Epidermal melanocyte (primary cell): ENCODE data around the gene TSC22D1.

ENCODE experiments used
- DNase-seq: peaks from one replicate; pipeline ENCODE4 v3.0.0; 2011; ENCODE audit warnings: low spot score; ENCODE audit not compliant: insufficient read length

Gene TSC22D1

GRCh38 chr13:44432650-44433049 is 143.5 kb downstream of the TSC22D1 start:
- DNase-seq, result no peak

GRCh38 chr13:44431150-44431549 is 145.0 kb downstream of the TSC22D1 start:
- no peak for DNase-seq

- DNase-seq, result peak; percentile 60
Observed at GRCh38 chr13:44429311-44429710, 146.8 kb downstream of the TSC22D1 start.

DNA sequence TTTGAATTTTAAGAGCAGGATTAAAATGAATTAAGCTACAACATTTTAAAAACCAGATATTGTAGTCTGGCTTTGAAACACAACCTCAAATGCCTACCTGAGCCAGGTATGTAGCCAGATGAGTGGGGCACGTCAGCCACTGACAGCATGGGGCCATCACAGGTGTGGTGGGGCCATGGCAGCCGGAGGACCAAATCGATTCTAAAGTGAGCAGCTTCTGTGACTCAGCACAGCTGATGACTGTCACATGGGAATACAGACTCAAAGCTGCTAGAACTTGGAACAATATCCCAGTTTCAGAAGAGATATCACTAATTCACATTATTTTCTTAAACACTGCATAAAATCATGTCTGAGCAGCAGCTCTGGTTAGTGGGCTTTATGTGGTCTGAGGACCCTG is 149.7 kb downstream of the TSC22D1 start:
- DNase-seq, result no peak

DNA sequence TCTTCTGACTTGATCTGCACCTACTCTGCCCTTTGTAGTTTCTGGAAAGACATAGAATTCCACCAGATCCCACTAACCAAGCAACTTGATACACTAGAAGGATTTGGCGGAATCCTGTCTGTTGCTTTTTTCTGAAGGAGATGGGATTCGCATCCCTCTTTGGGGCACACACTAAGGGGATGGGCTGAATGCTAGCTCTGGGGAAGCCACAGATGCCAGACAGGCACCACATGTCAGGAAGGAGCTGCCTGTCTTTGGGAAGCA is 150.4 kb downstream of the TSC22D1 start:
- DNase-seq, result no peak

GRCh38 chr13:44425041-44425814 is 150.9 kb downstream of the TSC22D1 start:
- no peak for DNase-seq

GRCh38 chr13:44423824-44424223 is 152.3 kb downstream of the TSC22D1 start:
- DNase-seq, result no peak

GRCh38 chr13:44422755-44423643 is 153.1 kb downstream of the TSC22D1 start:
- no peak for DNase-seq

- no peak for DNase-seq
Observed at GRCh38 chr13:44421853-44422525, 154.1 kb downstream of the TSC22D1 start.

DNA sequence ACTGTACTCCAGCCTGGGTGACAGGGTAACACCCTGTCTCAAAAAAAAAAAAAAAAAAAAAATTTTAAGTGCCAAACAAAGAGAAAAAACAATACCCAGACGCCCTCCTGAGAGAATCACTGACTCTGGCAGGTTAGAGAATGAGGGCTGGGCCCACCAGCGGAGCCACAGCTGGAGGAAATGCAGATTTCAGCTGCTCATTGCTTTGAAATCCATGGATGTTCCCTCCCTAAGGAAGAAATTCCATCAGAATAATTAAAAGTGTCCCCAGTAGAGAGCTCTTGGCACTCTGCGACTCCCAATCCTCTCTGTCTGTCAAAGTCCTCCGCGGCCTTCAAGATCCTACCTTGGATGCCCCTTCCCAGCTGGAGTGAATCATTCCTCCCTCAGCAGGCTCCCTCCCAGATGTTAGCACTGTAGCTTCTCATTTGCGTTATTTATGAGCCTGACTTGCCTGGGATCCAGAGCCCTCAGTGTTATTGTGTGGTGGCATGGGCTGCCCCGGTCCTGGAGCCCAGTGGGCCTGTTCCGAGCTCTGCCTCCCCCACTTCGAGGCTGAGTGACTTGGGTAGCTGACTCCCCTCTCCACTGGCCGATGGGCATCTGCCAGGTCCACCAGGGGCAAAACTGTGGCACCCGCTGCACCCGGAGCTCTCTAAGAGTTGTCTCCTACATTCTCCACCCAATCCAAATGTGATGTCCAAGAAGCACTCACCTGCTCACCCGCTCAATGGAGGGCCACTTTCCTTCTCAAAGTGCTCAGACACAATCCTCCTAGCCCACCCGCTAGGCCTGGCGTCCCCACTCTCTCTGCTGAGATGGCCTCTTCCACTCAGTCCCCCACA is 155.5 kb downstream of the TSC22D1 start:
- no peak for DNase-seq

DNA sequence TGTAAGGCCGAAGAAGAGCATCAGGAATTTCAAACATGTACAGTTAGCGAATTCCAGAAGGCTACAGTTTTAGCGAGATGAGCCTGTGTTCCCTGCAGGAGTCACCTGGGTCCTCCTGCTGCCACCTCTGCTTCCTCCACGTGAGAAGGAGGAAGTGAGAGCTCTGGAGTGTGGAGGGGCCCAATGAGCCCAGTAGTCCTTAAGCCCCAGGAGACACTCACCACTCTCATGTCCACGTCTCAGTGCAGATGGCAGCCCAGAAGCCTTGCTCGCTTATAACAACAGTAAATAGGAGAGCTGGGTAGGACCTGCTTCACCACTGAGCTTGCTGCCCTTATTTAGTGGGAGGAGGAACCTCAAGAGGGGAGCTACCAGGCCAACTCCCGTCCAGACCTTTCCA is 158.3 kb downstream of the TSC22D1 start:
- DNase-seq, result no peak

- DNase-seq, result no peak
Observed at GRCh38 chr13:44417446-44417845, 158.7 kb downstream of the TSC22D1 start.

- no peak for DNase-seq
Observed at GRCh38 chr13:44416744-44417143, 159.4 kb downstream of the TSC22D1 start.

DNA sequence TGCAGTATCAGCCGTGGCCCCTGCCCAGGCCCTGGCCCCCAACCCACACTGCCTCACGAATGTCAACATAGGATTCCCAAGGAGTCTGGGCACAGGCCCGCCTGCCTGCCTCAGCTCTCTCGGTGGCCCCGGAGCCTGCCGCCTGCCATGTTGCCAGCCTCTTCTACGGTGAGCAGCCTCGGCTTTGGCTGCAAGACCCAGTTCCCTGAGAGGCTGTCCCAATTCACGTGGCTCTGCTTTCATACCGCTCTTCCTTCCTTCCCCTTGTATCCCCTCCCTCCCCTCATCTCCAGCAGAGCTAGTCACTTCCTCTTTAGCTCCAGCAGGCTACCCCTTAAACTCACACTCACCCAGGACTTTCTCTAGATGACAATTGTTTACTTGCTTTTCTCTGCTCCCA is 159.8 kb downstream of the TSC22D1 start:
- no peak for DNase-seq

DNA sequence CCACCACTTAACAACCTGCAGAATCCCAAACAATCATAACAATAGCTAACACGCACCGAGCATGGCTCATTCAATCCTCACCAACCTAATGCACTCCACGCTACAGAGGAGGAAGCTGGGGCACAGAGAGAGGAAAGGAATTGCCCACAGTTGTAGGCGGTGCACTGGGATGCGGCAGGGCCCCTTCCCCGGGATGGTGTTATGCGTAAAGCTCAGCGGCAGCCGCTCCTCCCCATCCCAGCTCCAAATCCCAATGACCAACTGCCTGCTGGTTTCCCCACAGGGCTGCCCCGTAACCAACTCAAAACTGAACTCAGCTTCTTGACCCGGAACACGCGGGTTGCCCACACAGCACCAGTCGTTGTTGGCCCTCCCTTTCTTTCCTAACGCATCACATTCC is 160.3 kb downstream of the TSC22D1 start:
- DNase-seq, result no peak

GRCh38 chr13:44414716-44415115 is 161.4 kb downstream of the TSC22D1 start:
- no peak for DNase-seq

DNA sequence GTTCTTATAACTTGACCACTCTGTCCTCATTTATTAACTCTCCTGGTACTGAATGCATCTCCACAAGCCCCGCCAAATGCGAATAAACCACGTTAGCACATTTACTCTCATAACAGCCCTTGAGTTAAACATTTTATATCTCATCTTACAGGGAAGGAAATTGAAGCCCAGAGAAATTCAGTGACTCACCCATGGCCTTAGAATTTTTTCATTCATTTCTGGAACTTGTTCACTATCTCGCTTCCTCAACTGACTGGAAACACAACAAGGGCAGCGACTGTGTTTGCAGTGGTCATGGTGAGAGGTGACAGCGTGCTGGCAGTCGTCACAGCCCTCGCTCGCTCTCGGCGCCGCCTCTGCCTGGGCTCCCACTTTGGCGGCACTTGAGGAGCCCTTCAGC is 163.0 kb downstream of the TSC22D1 start:
- DNase-seq, result no peak

DNA sequence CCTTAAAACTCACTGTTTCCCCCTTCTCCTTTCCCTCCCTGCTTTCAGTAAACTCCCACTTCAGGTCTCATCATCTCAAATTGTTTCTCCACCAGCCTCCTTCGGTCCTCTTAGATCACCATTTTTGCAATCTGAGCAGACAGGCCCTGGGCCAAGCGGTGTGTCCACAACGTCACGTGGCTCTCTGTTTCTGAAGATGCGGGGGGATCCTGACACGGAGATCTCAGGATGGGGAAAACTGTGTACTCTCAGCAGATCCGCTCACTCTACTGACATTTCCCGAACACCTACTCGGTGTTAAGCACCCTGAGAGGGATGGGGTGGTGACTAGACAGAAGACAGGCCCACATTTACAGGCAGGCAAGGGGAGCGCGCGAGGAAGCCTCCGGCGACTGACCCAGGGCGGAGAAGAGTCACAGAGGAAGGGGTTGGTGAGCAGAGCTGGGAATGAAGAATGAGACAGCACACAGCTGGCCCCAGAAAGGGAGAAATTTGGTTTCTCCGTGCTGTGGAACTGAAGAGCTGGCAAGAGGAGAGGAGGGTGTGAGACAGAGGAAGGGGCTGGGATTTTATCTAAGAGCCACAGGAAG is 163.7 kb downstream of the TSC22D1 start:
- no peak for DNase-seq

DNA sequence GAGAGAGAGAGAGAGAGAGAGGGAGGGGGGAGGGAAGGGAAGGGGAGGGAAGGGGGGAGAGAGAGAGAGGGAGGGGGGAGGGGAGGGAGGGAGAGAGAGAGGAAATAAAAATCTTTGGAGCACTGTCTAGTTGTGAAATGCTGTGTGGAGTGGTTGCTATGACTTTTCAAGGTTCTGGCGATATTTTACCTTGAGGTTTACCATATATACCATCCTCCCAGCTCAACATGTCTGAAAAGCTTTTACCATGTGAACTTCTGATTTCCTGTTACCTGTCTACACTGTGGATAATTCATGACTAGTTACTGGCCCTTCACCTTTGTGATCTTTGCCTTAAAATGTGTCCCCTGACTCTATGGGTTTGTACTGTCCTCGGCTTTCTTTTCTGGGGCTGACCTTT is 164.3 kb downstream of the TSC22D1 start:
- no peak for DNase-seq

DNA sequence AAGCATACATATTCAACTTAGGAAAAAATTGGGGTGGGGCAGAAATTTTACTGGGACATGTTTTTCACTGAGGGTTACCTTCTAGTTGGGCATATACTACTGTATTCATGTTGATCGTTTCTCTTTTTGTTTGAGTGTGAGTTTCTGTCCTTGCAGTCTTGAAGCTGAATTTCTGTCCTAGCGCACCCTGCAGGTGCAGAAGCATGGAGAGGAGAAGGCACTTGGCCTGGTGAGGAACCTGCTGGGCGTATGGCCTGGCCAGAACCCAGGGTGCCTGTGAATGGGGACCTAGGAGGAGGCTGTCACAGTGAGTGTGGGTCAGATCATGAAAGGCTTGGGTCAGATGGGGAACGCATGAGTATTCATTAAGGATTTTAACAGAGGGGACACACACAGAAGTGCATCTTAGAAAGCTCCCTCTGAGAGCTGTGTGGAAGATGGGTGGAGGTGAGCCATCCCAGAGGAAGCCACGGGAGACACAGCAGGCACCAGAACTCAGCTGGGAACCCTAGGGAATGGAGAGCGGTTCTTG is 165.7 kb downstream of the TSC22D1 start:
- no peak for DNase-seq

DNA sequence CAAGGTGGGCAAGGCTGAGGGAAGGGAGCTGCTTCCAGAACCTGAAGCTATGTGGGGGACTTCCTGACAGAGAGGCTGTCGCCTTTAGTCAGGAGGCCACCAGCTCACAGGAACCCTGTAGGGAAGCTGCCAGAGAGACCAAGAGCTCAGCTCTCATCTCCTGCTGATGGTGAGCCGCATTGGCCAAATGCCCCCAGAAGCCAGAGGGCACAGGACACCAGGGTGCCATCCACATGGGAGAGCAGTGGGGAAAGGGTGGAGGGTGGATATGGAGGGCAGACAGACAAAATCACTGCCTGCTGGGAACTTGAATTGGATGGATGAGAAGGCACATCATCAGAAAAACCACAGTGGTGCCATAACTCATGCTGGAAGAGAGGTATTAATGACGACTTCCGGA is 166.5 kb downstream of the TSC22D1 start:
- DNase-seq, result no peak
